Mesenchymal stem cell (in vitro differentiated cells and primary cell): ENCODE results near the gene CHST15.

ENCODE experiments used
- DNase-seq: peaks from one replicate; pipeline ENCODE4 v3.0.0-alpha.2; 2013
- H2AFZ ChIP-seq: one replicate; pipeline ENCODE4 v1.6.1; 2013; ENCODE audit warnings: low read depth, mild to moderate bottlenecking, control low read depth, inconsistent platforms, low read length, moderate library complexity
- H2AK5ac ChIP-seq: 2 replicates; pipeline ENCODE4 v1.6.1; 2013; ENCODE audit warnings: low read length, moderate library complexity, mild to moderate bottlenecking, inconsistent platforms; ENCODE audit not compliant: severe bottlenecking
- H2BK120ac ChIP-seq: one replicate; pipeline ENCODE4 v1.6.1; 2013; ENCODE audit warnings: low read depth, mild to moderate bottlenecking, inconsistent platforms, low read length, moderate library complexity
- H2BK12ac ChIP-seq, 2 experiments: one replicate each; pipeline ENCODE4 v1.6.1; 2013; ENCODE audit warnings: inconsistent platforms in 2 of 2, low read length in 2 of 2, mild to moderate bottlenecking in 2 of 2, moderate library complexity in 2 of 2, control low read depth in 1 of 2
- H2BK15ac ChIP-seq: one replicate; pipeline ENCODE4 v1.6.1; 2013; ENCODE audit warnings: mild to moderate bottlenecking, low read depth, inconsistent platforms; ENCODE audit not compliant: poor library complexity, severe bottlenecking
- H2BK5ac ChIP-seq: 2 replicates; pipeline ENCODE4 v1.6.1; 2013; ENCODE audit warnings: low read depth, mild to moderate bottlenecking, low read length, control low read depth, inconsistent platforms; ENCODE audit not compliant: poor library complexity, severe bottlenecking
- H3K14ac ChIP-seq, 2 experiments: one replicate each; pipeline ENCODE4 v1.6.1; 2013; ENCODE audit warnings: inconsistent platforms in 2 of 2, low read length in 2 of 2, control low read depth in 1 of 2, mild to moderate bottlenecking in 1 of 2, moderate library complexity in 1 of 2
- H3K18ac ChIP-seq, 2 experiments: one replicate each; pipeline ENCODE4 v1.6.1; 2013; ENCODE audit warnings: inconsistent platforms in 2 of 2, low read length in 2 of 2, control low read depth in 1 of 2, low read depth in 1 of 2, mild to moderate bottlenecking in 1 of 2
- H3K23ac ChIP-seq, 2 experiments: one replicate each; pipeline ENCODE4 v1.6.1; 2013; ENCODE audit warnings: inconsistent platforms in 2 of 2, low read length in 2 of 2, mild to moderate bottlenecking in 2 of 2, moderate library complexity in 2 of 2, control low read depth in 1 of 2
- H3K27ac ChIP-seq: 2 replicates; pipeline ENCODE4 v1.5.1; 2013; ENCODE audit warnings: mild to moderate bottlenecking, moderate library complexity, low read length, control low read depth, inconsistent platforms; ENCODE audit not compliant: poor library complexity, severe bottlenecking
- H3K27me3 ChIP-seq, 2 experiments: 2 replicates each; pipeline versions ENCODE4 v1.6.1 to v1.7.0; 2013; ENCODE audit warnings: low read length in 2 of 2, mild to moderate bottlenecking in 2 of 2, moderate library complexity in 2 of 2, control low read depth in 1 of 2, inconsistent platforms in 1 of 2; ENCODE audit not compliant: control insufficient read depth in 1 of 2, insufficient read depth in 1 of 2
- H3K36me3 ChIP-seq, 2 experiments: 2 replicates each; pipeline versions ENCODE4 v1.6.1 to v1.7.0; 2013; ENCODE audit warnings: low read length in 2 of 2, control low read depth in 1 of 2, inconsistent platforms in 1 of 2, low read depth in 1 of 2, mild to moderate bottlenecking in 1 of 2; ENCODE audit not compliant: insufficient read depth in 2 of 2, control insufficient read depth in 1 of 2
- H3K4ac ChIP-seq, 2 experiments: one replicate each; pipeline ENCODE4 v1.6.1; 2013; ENCODE audit warnings: inconsistent platforms in 2 of 2, low read length in 2 of 2, mild to moderate bottlenecking in 2 of 2, moderate library complexity in 2 of 2, control low read depth in 1 of 2, low read depth in 1 of 2
- H3K4me1 ChIP-seq: 2 replicates; pipeline ENCODE4 v1.6.1; 2013; ENCODE audit warnings: low read depth, low read length, control low read depth; ENCODE audit not compliant: control insufficient read depth, insufficient read depth
- H3K4me2 ChIP-seq: 2 replicates; pipeline ENCODE4 v1.6.1; 2013; ENCODE audit warnings: low read length, mild to moderate bottlenecking, inconsistent platforms; ENCODE audit not compliant: poor library complexity, severe bottlenecking
- H3K4me3 ChIP-seq, 2 experiments: 2 replicates each; pipeline versions ENCODE4 v1.5.1 to v1.7.0; 2013; ENCODE audit warnings: low read length in 2 of 2, mild to moderate bottlenecking in 2 of 2, control low read depth in 1 of 2, low read depth in 1 of 2; ENCODE audit not compliant: insufficient read depth in 1 of 2
- H3K79me1 ChIP-seq: replicated peaks from 2 replicates; pipeline ENCODE4 v1.6.1; 2013; ENCODE audit warnings: mild to moderate bottlenecking, control low read depth, low read length, inconsistent platforms; ENCODE audit not compliant: poor library complexity, severe bottlenecking
- H3K9ac ChIP-seq: 2 replicates; pipeline ENCODE4 v1.7.0; 2013; ENCODE audit warnings: mild to moderate bottlenecking, low read length, moderate library complexity
- H3K9me3 ChIP-seq: 2 replicates; pipeline ENCODE4 v1.7.0; 2013; ENCODE audit warnings: mild to moderate bottlenecking, low read length; ENCODE audit not compliant: control insufficient read depth
- H4K8ac ChIP-seq: one replicate; pipeline ENCODE4 v1.6.1; 2013; ENCODE audit warnings: inconsistent platforms, mild to moderate bottlenecking, low read length, moderate library complexity
- H4K91ac ChIP-seq: one replicate; pipeline ENCODE4 v1.6.1; 2013; ENCODE audit warnings: mild to moderate bottlenecking, low read length, inconsistent platforms
- WGBS: methylation state at CpG from one replicate; pipeline ENCODE4 v1.1.7; 2013; ENCODE audit warnings: mixed read lengths; 5-methylcytosine and 5-hydroxymethylcytosine counted together

CHST15 gene

DNA sequence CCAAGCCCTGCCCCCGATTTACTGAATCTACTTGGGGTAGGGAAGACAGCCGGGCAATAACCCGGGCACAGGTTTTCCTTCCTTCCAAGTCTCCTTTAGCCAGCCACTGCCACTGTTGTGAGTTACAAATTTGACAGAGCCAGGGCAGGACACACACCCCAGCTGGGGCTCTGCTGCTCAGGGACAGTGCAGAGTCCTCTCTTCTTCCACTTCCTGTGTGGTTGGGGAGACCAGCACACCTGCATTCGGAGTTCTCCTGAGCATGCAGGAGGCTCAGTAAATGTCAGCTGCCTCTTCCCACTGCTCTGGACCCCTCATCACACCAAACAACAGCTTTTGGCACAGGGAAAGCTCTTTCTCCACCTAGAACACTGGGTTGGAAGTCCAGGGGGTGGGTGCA is 21.3 kb downstream of the CHST15 start:
- no peak overlapping the region for H2BK120ac ChIP-seq

DNA sequence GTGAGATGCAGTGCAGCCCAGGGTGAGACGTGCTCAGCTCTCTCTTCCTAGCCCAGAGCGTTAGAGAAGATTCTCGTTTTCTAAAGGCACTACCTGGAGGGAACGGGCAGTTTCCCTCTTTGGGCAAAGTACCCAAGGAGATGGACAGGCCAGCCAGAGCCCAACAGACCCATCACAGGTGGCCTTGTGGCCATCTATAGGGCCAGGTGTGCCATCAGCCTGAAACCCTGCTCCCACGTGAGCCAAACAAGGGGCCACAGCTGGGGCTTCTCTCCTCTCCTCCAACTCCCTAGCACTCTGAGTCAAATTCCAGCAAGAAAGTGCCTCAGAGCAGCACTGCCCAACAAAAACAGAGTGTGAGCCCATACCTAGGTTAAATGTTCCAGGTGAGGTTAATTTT is 22.3 kb downstream of the CHST15 start:
- no peak overlapping the region for H3K18ac ChIP-seq
- WGBS = 83% methylated on average over 5 of the region's 5 CpGs

More for the DNA sequence above, 21.3 kb downstream of the CHST15 start:
- Histone ChIP-seq H3K9ac (no peak overlapping the region), H2AFZ (no peak overlapping the region), H2BK15ac (no peak overlapping the region), H2BK12ac (no peak overlapping the region), H3K27me3 (no peaks in the 10 kb centered on the region), H3K36me3 (no peaks in the 10 kb centered on the region), H3K4me2 (no peak overlapping the region), H3K4ac (no peak overlapping the region), H3K27ac (no peak overlapping the region), H3K23ac (no peak overlapping the region), H3K4me3 (no peak overlapping the region), H2BK5ac (no peak overlapping the region), H3K14ac (no peak overlapping the region), H3K18ac (no peak overlapping the region), H3K79me1 (peaks cover 49% of the 10 kb centered on the region), H3K4me1 (peaks cover 31% of the 10 kb centered on the region), H2AK5ac (peak overlapping the region; percentile 3), H4K8ac (no peak overlapping the region), H3K9me3 (no peaks in the 10 kb centered on the region), H4K91ac (no peak overlapping the region)
- no peak for DNase-seq
- WGBS = 91% methylated on average over 3 of the region's 4 CpGs

DNA sequence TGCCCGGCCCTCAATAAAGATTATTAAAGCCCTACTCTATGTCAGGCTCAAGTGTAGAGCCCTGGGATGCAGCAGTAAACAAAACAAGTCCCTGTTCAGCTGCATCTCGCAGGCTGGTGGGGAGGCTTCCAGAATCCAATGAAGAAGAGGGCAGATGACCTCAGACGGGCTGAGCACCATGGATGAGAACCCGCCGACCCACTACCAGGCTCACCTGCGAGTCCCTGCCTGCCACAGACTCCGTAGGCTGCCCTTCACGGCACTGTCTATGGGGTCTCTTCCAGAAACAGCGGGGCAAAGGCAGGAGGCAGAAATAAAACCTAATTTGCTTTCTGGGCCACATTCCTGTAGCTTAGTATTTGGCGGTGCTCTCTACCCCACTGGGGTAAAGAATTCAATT is 22.7 kb downstream of the CHST15 start:
- no peak overlapping the region for H2AK5ac ChIP-seq
- no peak overlapping the region for H3K18ac ChIP-seq
- no peak overlapping the region for H2BK15ac ChIP-seq
- H3K4me1 ChIP-seq = peaks cover 30% of the 10 kb centered on the region
- no peak overlapping the region for H3K23ac ChIP-seq
- H3K9ac ChIP-seq = no peak overlapping the region
- no peak overlapping the region for H3K4me2 ChIP-seq
- no peak overlapping the region for H3K14ac ChIP-seq
- no peak for DNase-seq
- no peak overlapping the region for H2BK120ac ChIP-seq
- H4K8ac ChIP-seq = no peak overlapping the region
- 90% methylated on average over 10 of the region's 10 CpGs for WGBS
- no peaks in the 10 kb centered on the region for H3K9me3 ChIP-seq
- peaks cover 0 to 5% of the 10 kb centered on the region in 2 experiments for H3K27me3 ChIP-seq
- no peak overlapping the region for H3K4me3 ChIP-seq
- H3K27ac ChIP-seq = no peak overlapping the region
- H2BK12ac ChIP-seq = no peak overlapping the region
- H3K36me3 ChIP-seq = no peaks in the 10 kb centered on the region
- no peak overlapping the region for H3K4ac ChIP-seq
- no peak overlapping the region for H2AFZ ChIP-seq
- H3K79me1 ChIP-seq = peaks cover 52% of the 10 kb centered on the region
- no peak overlapping the region for H2BK5ac ChIP-seq
- no peak overlapping the region for H4K91ac ChIP-seq

More for the DNA sequence above, 22.3 kb downstream of the CHST15 start:
- Histone ChIP-seq H2AFZ (no peak overlapping the region), H3K27ac (no peak overlapping the region), H3K9ac (no peak overlapping the region), H2BK15ac (no peak overlapping the region), H3K14ac (no peak overlapping the region), H2BK12ac (no peak overlapping the region), H3K27me3 (peaks cover 0 to 2% of the 10 kb centered on the region in 2 experiments), H2BK120ac (no peak overlapping the region), H4K8ac (no peak overlapping the region), H3K79me1 (peaks cover 51% of the 10 kb centered on the region), H3K4me3 (no peak overlapping the region), H3K36me3 (no peaks in the 10 kb centered on the region), H3K4ac (no peak overlapping the region), H3K4me1 (peaks cover 33% of the 10 kb centered on the region), H3K9me3 (no peaks in the 10 kb centered on the region), H2AK5ac (peak overlapping the region; percentile 16), H3K23ac (no peak overlapping the region), H2BK5ac (no peak overlapping the region), H3K4me2 (no peak overlapping the region), H4K91ac (no peak overlapping the region)
- DNase-seq = no peak

DNA sequence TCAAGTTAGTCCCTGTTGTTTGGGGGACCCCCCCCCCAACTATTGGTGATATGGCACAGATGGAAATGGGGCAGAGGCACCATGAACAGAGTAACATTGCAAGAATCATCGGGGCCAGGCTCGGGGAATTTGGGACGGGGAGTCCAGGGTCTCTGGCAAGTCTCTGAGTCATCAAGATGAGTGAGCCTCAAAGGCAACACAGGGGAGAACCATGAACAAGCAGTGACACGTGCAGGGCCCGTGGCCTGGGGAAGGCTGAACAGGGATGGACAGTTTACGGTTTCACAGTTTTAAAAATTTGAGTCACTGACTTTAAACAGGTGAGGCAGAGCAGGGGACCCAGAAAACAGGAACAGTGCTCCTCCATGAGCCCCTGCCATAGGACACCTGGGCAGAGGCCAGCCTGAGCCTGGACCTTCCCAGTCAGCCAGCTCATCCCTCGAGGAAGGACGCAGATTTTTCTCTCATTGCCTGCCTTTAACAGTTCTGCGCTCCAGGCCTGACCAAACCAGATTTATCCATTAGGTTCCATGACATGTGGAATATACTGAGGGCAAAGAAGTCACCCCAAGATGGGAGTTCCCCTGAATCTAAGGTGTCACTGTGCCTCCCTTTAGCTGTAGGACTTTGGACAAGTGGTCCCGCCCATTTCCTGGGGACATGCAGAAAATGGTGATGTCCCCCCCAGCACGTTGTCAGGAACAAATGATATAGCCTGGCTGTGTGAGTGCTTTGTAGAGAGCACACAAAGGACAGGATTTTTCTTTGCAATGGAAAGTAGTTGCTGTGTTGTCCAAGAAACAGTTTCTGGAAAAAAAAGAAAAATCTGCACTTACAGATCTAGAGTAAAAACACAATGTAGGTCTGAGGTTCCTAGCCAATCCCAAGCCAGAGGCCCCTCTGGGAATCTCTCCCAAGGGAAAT is 23.8 kb downstream of the CHST15 start:
- Histone ChIP-seq H3K4ac (no peak overlapping the region), H3K23ac (no peak overlapping the region), H2BK12ac (no peak overlapping the region), H2BK5ac (no peak overlapping the region), H3K9ac (no peak overlapping the region), H3K9me3 (no peaks in the 10 kb centered on the region), H3K27me3 (peaks cover 0 to 5% of the 10 kb centered on the region in 2 experiments), H3K18ac (no peak overlapping the region), H2AK5ac (no peak overlapping the region), H3K36me3 (no peaks in the 10 kb centered on the region), H3K4me1 (peaks cover 27% of the 10 kb centered on the region), H2BK15ac (no peak overlapping the region), H3K27ac (no peak overlapping the region), H3K4me2 (no peak overlapping the region), H2BK120ac (no peak overlapping the region), H3K4me3 (no peak overlapping the region), H4K91ac (no peak overlapping the region), H3K14ac (no peak overlapping the region), H4K8ac (no peak overlapping the region), H2AFZ (no peak overlapping the region), H3K79me1 (peaks cover 55% of the 10 kb centered on the region)
- DNase-seq = no peak
- 71% methylated on average over 11 of the region's 11 CpGs for WGBS
